Activated effector memory CD4-positive, alpha-beta T cell treated with Interleukin-2 at 50 U/mL for 16 hours (primary cell): Measurements from ENCODE around the gene ANKMY2.
"Not testable (repeated sequence)": the region's sequence is repeated elsewhere in the genome, so short reads cannot be mapped to it uniquely, and the experiment has no call there.

Experiments
- DNase-seq: peaks from one replicate; pipeline ENCODE4 v3.0.0-alpha.2; 2020

Gene ANKMY2

DNA sequence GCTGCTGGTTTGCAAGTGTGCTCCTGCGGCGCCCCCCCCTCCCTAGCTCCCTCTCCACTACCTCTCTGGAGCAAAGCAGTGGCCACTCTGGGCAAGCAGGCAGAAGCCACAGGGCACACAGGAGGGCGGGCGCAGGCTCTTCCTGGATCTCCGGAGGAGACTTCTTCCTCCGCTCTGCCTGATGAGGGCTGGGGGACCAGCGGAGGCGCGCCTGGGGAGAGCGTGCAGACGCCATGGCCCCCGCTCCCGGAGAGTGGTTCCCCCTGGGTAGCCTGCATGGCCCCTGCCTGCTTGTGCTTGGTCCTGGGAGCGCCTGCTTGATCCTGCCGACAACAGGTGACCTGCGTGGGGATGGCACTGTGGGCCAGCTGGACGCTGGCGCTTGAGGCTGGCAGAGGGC is 29.0 kb downstream of the ANKMY2 start:
- DNase-seq, result no peak

DNA sequence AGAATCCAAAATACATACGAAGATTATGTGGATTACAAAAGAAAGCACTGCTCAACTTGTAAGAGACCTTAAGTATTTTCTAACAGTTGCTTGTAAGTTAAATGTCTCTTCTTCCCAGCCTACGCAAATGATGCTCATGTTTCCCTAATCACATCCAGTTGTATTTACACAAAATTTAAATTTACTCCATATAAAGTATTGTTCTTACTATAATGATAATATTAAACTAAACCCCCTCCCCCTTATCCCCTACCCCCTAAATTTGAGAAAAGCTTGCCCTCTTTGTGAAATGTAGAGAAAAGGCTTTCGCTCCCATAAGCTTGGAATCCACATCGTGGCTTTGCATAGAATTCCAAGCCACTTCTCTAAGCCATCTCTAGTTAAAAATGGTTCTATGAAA is 29.4 kb downstream of the ANKMY2 start:
- DNase-seq, result no peak

DNA sequence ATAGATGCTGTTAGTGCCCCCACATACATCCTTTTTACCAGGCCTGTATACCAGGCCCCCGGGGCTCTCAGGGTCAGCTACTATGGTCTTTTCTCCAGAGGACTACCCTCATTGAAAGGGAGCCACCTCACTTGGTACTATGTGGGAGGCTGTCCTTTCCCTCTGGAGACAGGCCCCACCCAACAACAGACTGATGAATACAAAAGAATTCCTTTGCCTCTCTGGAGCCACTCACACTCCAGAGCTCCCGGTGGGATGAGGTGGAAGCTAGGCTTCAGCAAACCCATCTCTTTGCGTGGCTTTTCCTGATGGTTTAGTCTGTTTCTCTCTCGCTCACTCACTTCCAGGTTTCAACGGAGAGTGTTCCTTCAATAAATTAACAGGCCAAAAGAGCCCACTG is 30.3 kb downstream of the ANKMY2 start:
- DNase-seq, result no peak

DNA sequence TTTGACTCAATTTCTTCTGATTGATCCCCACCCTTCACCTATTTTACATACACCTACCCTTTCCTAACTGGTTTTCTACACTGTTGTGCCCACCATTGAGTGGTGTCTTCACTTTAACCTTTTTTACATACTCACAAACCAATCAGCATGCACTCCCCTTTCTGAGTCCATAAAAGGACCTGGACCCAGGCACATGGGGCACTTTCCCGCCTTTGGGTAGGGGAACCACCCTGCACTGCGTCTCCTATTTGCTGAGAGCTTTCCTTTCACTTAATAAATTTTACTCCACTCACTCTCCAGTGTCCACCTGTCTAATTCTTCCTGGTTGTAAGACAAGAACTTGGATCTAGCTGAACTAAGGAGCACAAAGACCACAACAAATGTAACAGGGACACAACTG is 33.8 kb downstream of the ANKMY2 start:
- no peak for DNase-seq

DNA sequence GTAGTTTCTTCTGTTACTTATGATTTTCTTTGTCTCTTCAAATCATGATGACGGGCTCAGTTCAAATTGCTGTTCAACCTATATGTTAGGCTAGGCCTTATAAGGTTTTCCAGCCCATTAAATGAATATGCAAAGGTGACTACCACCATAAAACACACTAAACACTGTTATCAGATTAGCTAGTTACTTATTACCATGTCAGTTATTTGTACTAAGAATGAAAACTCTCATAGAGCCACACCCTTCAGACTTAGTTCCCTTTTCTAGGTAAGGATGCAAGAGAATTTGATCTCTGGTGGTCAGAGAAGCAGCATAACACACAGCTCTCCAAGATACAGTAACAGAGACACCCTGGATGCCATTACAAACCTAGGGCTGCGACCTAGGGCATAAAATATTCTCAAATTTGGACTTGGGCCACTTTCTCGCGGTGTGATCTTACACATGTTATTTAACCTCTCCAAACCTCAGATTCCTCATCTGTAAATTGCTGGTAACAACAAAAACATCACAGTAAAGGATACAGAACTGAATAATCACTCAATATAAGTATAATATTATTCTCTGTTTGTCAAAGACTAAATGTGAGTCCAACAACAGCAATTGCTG is 35.6 kb downstream of the ANKMY2 start:
- no peak for DNase-seq

DNA sequence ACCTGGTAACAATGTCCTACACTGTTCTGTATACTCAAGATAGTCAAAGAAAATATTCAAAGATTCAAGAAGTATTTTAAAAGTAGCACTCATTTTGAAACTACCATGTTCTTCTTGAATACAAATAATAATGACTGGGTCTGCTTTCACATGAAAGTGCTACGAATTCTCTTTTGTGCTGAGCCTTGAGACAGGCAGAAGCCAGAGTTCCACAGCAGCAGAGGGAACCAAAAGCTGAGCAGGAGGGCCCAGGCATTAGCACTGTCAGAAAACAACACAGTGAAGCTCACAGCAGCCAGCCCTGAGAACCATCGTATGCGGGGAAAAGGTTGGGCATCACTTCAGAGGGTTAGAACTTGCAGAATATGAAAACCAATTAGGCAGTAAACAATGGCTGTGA is 38.9 kb downstream of the ANKMY2 start:
- DNase-seq, result no peak

DNA sequence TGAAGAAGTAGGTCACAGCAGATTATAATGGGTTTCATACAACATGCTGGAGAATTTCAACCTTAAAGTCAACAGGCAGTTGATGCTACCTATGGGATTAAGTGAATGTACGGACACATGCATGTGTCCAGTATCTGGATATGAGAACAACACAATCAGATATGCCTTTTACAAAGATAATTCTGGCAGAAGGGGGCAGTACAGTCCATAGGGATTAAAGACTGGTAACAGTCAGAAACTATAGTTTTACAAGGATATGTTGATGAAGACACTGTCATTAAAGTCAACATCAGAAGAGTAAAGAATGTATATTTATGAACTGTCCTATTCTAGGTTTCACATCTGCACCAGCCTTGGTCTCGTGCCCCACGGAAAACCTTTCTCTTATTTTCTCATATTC is 41.5 kb downstream of the ANKMY2 start:
- DNase-seq, result no peak

DNA sequence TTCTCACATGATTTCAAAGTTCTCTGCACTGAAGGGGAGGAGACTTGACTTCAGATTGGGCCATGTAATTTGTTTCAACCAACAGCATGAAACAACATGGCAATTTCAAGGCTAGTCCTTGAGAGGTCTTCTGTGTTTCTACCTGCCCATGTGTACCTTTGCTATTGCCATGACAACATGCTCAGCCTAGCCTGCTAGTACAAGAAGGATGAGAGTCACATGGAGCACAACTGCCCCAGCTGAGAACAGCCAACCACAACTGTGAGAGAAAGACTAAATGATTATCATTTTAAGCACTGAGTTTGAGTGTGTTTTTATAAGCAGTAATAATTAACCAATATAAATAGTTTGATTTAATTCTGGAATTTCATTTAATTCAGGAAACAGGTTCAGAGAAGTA is 41.9 kb downstream of the ANKMY2 start:
- no peak for DNase-seq

DNA sequence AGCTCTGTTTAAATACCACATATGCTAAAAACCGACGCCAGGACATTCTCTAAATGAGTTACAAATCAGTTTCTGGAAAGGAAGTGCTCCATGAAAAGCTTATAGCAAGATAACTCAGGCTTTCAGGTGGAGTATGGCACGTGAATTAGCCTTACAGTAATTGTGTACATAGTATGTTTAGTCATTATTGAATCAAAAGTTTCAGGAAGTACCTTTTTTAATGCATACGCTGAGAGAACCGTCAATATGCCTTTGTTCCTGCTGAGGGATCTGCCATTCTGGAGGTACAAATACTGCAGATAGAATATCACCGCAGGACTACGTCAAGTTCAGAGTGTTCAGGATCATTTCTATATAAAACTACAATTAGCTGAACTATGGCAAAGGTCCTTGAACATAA is 45.7 kb downstream of the ANKMY2 start:
- DNase-seq, result no peak

DNA sequence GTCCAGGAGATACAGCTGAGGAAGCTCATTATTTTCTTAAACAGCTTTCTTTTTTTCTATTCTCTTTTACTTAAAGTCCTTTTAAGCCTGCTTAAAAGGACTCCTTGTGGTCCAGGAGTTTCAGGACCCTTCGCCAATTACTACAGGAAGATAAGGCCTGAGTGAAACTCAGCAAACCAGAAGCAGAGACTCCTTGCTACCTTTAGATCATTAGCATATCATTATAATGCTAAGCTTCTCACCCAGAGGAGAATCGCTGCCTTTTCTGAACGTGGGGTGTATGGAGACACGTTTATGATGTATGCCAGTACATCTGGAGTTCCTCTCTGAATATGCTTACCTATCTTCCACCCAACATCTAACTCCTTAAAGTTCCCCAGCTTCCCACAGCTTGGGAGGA is 47.5 kb downstream of the ANKMY2 start:
- DNase-seq, result no peak

DNA sequence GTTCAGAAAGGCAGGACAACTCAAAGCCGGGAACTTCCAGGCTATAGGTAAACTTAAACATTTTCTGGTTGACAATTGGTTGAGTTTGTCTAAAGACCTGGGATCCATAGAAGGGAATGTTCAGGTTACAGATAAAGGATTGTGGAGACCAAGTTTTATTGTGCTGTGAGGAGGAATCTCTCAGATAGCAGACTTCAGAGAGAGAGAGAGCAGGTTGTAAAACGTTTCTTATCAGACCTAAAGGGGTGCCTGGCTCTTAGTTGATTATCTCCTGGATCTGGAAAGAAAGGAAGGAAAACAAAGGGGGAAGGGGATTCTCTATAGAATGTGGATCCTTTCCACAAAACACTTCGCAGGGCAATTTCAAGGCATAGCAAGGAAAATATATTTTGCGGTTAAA is 50.0 kb downstream of the ANKMY2 start:
- not testable (repeated sequence) for DNase-seq

DNA sequence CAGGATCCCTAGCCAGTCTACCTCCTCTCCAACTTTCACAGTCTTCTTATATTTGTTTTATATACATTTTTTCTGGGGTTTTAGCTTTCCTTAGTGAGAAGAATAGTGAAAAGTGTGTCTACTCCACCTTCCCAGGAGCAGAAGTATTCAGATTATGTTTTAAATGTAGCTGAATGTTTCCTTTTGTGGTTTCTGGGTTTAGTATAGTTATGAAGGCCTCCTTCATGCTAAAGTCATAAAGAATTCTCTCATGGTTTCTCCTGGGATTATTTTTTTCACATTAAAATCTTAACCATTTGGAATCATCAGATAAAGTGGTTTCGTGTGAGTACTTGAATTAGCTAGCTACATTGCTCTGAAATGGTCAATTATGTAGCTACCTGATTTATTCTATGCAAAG is 50.9 kb downstream of the ANKMY2 start:
- DNase-seq, result no peak

DNA sequence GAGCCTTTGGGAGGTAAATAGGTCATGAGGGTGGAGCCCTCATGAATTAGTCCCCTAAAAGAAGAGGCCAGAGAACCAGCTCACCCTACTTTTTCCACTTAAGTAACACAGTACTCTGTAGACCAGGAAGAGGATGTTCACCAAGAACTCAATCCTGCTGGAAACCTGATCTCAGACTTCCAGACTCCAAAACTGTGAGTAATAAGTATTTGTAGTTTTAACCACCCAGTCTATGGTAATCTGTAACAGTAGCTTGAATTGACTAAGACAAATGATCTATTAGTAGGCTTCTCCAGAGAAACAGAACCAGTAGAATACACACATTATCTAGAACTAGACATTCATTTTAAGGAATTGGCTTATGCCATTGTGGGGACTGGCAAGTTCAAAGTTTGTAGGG is 51.5 kb downstream of the ANKMY2 start:
- DNase-seq, result no peak

DNA sequence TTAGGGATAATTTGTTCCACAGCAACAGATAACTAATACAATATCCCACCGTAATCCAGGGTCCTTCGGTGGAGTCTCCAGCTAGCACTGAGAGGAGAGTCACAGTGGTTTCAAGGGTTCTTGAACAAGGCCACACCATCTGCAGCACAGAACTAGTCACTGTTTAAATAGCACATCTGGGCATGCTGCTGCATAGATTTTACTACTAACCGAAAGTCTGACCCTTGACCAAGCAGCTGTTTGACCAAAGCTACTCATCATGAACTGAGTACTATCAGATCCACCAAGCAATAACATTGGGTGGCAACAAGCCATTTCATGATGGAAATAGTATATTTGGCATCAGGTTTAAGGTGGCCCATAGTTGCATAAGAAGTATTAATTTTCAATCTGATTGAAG is 53.2 kb downstream of the ANKMY2 start:
- no peak for DNase-seq

DNA sequence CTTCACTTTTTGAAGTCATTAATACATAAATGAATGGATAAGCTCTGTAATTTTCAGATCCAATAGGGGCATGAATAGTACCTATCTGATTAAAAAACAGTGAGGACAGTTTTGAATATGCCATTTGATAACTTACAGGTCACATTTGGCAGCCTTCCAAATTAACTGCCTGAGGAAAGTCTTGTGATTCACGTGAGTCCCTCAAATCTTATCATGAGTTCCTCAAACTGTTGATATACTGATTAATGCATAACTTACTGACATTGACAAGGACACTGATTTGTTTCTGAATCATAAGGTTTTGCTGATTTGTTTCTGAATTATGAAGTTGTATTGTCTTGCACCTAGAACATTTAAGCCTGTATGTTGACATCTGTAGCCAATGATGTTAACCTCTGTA is 55.1 kb downstream of the ANKMY2 start:
- DNase-seq, result no peak

DNA sequence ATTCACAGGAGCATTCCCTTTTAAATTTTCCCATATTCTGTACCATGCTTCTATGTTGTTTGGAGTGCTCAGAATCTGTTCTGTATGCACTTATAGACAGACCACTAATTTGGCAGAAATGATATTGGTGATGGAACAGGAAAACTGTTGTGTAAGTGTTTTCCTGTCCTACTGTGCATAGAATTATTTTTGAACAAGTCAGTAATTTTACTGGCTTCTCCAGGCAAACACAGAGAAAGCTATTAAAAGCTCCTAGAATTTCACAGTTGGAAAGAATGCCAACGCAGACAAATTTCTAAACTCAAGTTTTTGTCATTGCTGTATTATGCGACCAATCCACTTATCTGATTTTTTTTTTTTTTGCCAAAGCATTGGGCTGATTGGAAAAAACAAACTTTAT is 55.7 kb downstream of the ANKMY2 start:
- no peak for DNase-seq

DNA sequence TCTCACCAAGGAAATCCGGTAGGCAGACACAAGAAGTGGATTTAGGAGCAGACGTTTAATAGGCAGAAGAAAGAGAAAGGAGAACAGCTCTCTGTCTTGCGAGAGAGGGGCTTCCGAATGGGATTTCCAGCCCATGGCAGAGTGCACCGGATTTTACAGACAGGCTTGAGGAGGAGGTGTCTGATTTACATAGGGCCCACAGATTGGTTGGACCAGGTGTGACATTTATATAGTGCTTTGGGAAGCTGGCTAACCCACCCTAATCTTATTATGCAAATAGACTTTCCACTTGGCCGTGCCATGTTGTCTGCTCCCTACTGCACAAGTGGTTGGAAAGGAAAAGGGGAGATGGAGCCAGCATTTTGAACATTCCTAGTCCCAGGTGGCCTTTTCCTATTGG is 57.8 kb downstream of the ANKMY2 start:
- no peak for DNase-seq

DNA sequence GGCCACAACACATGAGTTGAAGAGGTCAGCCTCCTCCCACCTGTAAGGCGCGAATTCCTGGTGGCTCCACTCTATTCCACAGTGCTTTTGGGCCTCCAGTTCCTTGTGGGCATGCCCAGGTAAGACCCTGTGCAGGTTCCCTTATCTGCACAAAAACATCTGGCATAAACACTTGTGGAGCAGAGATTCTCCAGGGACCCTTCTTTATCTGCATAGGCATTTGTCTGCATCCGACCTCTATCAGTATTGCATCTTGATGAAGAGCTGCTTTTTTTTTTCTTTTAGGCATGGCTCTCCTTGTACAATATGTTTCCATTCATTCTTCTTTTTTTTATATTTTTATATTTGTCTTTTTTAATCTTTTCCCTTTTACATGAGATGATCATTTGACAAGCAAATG is 58.4 kb downstream of the ANKMY2 start:
- DNase-seq, result no peak

DNA sequence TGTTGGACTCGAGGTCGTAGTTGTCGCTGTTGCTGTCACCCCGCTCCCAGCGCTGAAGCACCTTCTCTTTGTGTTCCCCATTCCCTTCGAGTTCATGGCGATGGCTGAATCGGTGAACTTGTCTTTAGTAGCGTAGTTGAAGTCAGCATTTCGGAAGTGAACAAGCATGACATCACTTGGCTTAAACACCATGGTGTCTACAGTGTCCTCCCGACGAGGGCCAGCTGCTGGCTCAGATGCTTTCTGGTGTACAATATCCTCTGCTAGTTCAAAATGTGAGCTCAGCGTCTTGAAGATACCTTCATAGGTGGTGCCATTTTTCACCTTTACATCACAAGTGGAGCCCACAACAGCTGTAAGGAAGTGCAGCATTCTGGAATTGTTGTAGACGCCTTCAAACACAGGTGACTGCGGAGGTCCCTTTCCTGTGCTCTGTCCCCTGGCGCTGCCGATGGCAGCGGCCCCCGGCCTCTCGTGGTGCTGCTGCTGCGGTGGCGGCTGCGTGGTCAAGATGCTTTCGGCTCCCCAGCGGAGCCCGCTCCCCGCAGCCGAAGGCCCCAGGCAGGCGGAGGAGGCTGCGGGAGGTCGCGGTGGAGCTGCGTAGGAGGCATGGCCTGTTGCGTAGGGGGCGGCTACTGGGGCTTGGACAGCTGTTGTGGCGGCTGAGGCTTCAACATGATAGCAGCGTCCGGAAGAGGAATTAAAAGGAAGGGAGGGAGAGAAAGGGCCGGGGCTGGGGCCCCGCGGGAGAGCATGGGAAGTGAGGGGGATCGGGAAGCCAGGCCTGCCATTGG is 59.3 kb downstream of the ANKMY2 start:
- DNase-seq, result no peak

DNA sequence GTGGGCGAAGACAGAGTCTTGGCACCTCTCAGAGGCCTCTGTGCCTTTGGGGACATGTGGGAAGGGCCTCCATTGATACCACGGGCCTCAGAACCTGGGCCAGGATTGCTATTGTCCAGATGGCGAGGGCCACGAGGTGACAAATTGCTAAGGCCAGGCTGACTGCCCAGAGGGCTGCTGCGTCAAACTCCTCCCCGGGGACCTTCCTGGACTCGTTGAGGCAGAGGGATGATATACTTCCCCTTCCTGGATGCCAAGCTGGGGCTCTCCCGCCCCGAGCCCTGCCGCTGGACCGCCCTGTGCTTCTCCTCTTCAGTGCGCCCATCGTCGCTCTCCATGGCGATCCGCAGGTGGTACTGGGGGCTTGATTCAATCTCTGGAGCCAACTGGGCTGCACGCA is 60.0 kb downstream of the ANKMY2 start:
- no peak for DNase-seq

DNA sequence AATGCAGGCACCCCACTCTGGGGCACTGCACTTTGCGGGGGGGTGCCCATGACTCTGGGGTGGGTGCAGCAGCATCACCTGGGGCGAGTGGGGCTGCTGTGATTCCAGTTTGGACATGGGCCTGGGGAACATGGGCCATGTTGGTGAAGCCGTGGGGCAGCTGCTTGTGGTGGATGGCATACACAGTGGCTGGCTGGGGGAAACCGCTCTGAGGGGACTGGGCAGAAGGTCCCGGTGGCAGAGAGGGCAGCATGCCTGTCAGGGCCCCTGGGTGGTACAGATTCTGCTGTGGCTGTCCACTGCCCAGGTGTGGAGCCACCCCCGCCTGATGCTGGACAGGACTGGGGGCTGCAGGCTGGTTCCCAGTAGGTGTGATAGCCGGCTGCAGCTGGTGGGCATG is 61.7 kb downstream of the ANKMY2 start:
- no peak for DNase-seq

DNA sequence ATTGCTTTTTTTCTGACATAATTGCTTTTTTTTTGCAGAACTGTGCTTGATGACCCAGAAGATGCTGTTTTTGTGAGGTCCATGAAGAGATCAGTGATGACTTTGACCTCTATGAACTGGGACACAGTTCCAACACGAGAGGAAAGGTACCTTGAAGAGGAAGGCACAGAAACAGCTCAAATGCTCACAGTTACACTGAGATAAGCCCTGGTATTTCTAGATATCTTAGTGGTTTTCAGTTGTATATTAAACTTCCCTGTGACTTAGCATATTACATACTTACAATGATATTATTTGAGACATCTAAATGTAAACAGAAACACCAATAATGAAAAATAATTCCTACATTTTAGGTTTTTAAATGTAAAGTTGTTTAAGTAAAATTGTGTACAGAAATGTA is 64.3 kb downstream of the ANKMY2 start:
- no peak for DNase-seq

DNA sequence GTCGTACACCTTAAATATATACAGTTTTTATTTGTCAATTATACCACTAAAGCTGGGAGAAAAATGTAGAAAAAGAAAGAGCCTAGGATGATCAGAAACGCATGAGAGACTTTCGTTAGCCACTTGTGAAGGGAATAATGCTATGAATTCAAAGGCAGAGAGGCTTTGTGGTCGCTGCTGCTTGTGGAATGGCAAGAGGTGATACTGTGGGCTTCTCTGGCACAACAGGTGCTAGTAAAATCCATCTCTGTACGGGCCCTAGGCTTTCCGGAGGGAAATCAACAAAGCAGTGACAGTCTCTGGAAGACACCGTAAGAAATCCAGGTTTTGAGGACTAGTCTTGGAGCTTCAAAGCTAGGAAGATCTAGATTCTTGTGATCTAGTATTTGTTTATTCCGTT is 66.3 kb downstream of the ANKMY2 start:
- no peak for DNase-seq

DNA sequence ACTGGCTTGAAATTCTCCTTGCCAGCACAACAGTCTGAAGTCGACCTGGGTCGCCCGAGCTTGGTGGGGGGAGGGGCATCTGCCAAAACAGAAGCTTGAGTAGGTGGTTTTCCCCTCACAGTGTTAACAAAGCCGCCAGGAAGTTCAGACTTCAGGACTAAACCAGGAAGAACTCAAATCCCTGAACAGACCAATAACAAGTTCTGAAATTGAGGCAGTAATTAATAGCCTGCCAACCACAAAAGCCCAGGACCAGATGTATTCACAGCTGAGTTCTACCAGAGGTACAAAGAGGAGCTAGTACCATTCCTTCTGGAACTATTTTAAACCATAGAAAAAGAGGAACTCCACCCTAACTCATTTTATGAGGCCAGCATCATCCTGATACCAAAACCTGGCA is 73.6 kb downstream of the ANKMY2 start:
- DNase-seq, result no peak

DNA sequence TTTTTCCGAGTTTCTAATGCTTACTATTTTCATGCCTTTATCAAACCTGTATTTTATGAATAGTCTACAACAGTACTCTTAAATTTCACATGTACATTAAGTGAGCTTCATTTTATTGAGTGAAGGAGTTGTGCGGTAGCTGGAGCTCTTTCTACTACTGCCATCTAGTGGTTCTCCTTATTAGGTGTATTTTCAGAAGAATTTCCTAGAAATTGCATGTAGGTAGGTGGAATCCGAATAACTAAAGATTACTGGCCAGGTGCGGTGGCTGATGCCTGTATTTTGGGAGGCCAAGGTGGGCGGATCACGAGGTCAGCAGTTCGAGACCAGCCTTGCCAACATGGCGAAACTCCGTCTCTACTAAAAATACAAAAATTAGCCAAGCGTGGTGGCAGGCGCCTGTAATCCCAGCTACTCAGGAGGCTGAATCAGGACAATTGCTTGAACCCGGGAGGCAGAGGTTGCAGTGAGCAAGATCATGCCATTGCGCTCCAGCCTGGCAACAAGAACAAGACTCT is 80.6 kb downstream of the ANKMY2 start:
- no peak for DNase-seq
